Upper lobe of right lung (tissue), 1 donor: ENCODE measurements around the gene RNH1. TPM values are rescaled to one million over a fixed set of nuclear protein-coding genes. Genes with fewer than 3 reads are reported as not detected.

Experiments used
- ATAC-seq: fragments of 200-7000 bp; cut with Tn5 transposase; one replicate; pipeline ENCODE4 v1.9.1; 2020; ENCODE audit warnings: mild to moderate bottlenecking, moderate library complexity
- DNase-seq: peaks from one replicate; pipeline ENCODE4 v3.0.0-alpha.2; 2020
- H3K27ac ChIP-seq: fragments of 200-600 bp; one replicate; pipeline ENCODE4 v1.8.0; 2022
- H3K27me3 ChIP-seq: fragments of 200-600 bp; one replicate; pipeline ENCODE4 v1.8.0; 2022; ENCODE audit warnings: mild to moderate bottlenecking
- H3K36me3 ChIP-seq: fragments of 200-600 bp; one replicate; pipeline ENCODE4 v1.8.0; 2022
- H3K4me1 ChIP-seq: fragments of 200-600 bp; one replicate; pipeline ENCODE4 v1.8.0; 2022
- H3K4me3 ChIP-seq: fragments of 200-600 bp; one replicate; pipeline ENCODE4 v1.8.0; 2022; ENCODE audit warnings: mild to moderate bottlenecking
- H3K9me3 ChIP-seq: fragments of 200-600 bp; one replicate; pipeline ENCODE4 v1.8.0; 2022
- intact Hi-C: fragments of 100-400 bp; cut with DNase I; formaldehyde crosslinking; loops from one replicate; pipeline ENCODE4 v1.11.0; 2022
- long read RNA-seq: library from polyadenylated mRNA; unstranded; transcript quantifications from one replicate; pipeline ENCODE4 v2.0.0, GENCODE V29; 2021
- total RNA-seq: library from RNA; stranded (reverse); fragmentation: NEBNext Ultra II Directional; extraction: Animal tissue kit (Norgen Biotek cat#: 25700); gene quantifications from one replicate; pipeline ENCODE4 v1.2.1, GENCODE V29; 2021
- TF ChIP-seq, protein P1 (sequence below): fragments of 200-600 bp; IDR thresholded peaks from one replicate; pipeline ENCODE4 v1.8.0; 2022; ENCODE audit warnings: antibody characterized with exemption
- donor health status: DM: no; HTN: yes; CAD: no; lungs with severe emphysema.

The RNH1 gene
- 245 TPM for total RNA-seq
- long read RNA-seq, transcript RNH1-205 (11 exons, 2,014 nt): minor isoform, 24 of 871 reads
- long read RNA-seq, transcript RNH1-202 (10 exons, 1,791 nt): major isoform, 225 of 871 reads
- long read RNA-seq, transcript RNH1-201 (11 exons, 1,894 nt): minor isoform, 24 of 871 reads
- long read RNA-seq, transcript RNH1-203 (10 exons, 1,722 nt): minor isoform, 152 of 871 reads
- long read RNA-seq, partial matches to known transcripts: 197 of 871 reads
- long read RNA-seq, other reads (novel, unspliced or antisense): 206 of 871 reads

DNA sequence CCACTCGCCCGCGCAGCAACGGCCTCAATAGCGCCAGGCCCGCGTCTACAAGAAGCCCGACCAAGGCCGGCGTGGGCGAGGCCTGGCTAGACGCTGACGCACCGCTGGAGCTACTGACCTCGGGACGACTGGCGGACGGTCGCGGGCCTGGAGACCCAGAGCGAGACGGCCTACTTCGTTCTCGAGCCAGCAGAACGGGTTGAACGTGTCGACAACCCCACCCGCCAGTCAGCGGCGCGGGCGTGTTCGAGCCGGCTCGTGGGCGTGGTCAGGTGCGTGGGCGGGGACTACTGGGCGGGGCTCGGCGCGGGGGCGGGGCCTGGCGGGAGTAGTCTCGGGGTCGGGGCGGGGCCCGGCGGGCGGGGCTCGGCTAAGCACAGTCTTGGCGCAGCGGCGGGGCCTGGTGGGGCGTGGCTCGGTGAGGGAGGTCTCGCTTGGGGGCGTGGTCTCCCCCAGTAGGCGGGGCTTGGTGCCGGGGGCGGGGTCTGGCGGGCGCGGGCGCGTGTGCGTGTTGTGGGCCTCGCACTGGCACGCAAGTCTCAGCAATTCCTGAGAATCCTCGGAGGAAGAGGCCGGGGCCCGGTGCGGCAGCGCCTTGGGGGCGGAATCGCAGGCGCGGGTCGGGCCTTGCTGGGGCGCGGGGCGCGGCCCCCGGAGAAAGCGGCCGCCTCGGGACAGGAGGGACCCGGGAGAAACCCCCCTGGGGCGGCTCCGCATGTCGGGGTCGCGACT, at the start of gene RNH1:
Gene RNH1, minus strand, starts transcription at position 248 of the 732 bp plus-strand sequence. CDS start 5,080 bp downstream, outside the sequence.
- no peaks in the 10 kb centered on the region for H3K9me3 ChIP-seq
- H3K4me3 ChIP-seq: peak within 1 kb of the TSS; percentile 88
- TF ChIP-seq, protein P1, sequence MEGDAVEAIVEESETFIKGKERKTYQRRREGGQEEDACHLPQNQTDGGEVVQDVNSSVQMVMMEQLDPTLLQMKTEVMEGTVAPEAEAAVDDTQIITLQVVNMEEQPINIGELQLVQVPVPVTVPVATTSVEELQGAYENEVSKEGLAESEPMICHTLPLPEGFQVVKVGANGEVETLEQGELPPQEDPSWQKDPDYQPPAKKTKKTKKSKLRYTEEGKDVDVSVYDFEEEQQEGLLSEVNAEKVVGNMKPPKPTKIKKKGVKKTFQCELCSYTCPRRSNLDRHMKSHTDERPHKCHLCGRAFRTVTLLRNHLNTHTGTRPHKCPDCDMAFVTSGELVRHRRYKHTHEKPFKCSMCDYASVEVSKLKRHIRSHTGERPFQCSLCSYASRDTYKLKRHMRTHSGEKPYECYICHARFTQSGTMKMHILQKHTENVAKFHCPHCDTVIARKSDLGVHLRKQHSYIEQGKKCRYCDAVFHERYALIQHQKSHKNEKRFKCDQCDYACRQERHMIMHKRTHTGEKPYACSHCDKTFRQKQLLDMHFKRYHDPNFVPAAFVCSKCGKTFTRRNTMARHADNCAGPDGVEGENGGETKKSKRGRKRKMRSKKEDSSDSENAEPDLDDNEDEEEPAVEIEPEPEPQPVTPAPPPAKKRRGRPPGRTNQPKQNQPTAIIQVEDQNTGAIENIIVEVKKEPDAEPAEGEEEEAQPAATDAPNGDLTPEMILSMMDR: no peak
- intact Hi-C loops: no loop called here
- DNase-seq (peak; percentile 100), ATAC-seq (peak; percentile 91)
- peaks cover 43% of the 10 kb centered on the region for H3K4me1 ChIP-seq
- H3K36me3 ChIP-seq: peaks cover 18% of the 10 kb centered on the region
- no peaks in the 10 kb centered on the region for H3K27me3 ChIP-seq
- H3K27ac ChIP-seq: peak within 1 kb of the TSS; percentile 100

DNA sequence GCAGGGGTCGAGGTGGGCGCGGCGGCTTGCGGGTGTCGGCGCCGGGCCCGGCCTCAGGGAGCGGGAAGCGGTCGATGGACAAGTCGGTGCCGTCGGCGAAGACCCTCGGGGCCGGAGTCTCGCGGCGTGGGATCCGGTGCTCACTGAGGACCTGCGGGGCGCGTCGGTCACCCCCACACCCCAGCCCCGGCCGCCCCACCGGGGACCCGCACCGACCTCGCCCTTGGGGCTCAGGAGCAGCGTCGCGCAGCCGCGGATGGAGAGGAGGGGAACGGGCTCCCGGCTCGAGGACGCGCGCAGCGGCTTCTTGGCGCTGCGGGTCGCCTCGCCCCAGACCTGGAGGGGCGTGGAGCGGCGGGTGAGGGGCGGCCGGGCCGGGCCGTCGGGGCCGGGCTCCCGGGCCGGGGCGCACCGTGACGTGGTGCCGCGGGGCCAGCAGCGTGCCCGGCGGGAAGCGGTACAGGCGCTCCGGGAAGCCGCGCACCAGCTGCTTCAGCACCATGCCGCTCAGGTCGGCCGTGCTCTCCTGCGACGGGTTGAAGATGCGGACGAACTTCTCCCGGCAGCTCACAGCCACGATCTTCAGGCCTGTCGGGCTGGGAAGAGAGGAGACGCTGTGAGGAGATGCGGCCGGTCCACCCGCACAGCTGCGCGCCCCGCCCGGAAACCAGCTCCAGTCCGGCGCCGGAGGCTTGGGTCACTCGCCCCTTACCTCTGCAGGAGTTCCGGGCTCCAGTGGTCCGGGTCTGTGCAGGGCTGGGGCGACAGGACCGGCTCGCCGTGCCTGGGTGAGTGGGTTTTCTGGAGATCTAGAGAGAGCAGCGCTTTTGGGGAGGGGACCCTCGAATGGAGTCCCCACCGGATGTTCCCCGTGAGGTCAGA, 49.0 kb upstream of the RNH1 start:
- H3K27ac ChIP-seq: peak overlapping the region; percentile 17
- H3K4me1 ChIP-seq: peaks cover 20% of the 10 kb centered on the region
- H3K27me3 ChIP-seq: peaks cover 25% of the 10 kb centered on the region
- H3K4me3 ChIP-seq: peak overlapping the region; percentile 52
- H3K9me3 ChIP-seq: no peaks in the 10 kb centered on the region
- intact Hi-C loops: loop anchor here (10.0 kb wide), 1 partner anchor 169 kb away; no protein-coding TSS in a partner anchor
- TF ChIP-seq, protein P1: no peak
- no peak for DNase-seq
- H3K36me3 ChIP-seq: no peaks in the 10 kb centered on the region
- ATAC-seq: no peak

DNA sequence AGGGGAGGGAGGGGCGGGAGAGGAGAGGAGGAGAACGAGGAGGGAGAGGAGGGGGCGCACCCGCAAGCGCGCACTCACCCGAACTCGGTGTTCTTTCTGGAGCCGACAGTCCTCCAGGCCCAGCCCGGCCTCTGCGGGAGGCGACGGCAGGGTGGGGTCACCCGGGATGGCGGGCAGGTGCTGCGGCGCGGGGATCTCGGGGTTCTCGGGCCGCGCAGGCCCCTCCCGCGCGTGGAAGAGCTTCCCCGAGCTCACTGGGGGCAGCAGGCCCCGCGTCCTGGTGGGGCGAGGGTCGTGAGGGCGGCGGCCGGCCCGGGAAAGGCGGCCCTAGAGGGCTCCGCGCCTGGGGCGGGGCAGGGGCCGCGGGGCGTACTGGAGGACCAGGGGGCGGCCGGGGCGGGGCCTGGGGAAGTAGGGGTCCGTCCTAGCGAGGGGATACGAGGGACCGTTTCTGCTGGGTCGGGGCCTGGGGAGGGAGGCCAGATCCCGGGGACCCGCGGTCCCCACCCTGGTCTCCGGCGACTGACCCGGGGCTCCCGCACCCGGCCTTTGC, 48.3 kb upstream of the RNH1 start:
- DNase-seq (no peak), ATAC-seq (peak; percentile 43)
- peaks cover 19% of the 10 kb centered on the region for H3K4me1 ChIP-seq
- H3K27ac ChIP-seq: peak overlapping the region; percentile 17
- intact Hi-C loops: loop anchor here (10.0 kb wide), 1 partner anchor 169 kb away; no protein-coding TSS in a partner anchor
- TF ChIP-seq, protein P1: no peak
- H3K36me3 ChIP-seq: no peaks in the 10 kb centered on the region
- peaks cover 25% of the 10 kb centered on the region for H3K27me3 ChIP-seq
- peak overlapping the region; percentile 52 for H3K4me3 ChIP-seq
- no peaks in the 10 kb centered on the region for H3K9me3 ChIP-seq

DNA sequence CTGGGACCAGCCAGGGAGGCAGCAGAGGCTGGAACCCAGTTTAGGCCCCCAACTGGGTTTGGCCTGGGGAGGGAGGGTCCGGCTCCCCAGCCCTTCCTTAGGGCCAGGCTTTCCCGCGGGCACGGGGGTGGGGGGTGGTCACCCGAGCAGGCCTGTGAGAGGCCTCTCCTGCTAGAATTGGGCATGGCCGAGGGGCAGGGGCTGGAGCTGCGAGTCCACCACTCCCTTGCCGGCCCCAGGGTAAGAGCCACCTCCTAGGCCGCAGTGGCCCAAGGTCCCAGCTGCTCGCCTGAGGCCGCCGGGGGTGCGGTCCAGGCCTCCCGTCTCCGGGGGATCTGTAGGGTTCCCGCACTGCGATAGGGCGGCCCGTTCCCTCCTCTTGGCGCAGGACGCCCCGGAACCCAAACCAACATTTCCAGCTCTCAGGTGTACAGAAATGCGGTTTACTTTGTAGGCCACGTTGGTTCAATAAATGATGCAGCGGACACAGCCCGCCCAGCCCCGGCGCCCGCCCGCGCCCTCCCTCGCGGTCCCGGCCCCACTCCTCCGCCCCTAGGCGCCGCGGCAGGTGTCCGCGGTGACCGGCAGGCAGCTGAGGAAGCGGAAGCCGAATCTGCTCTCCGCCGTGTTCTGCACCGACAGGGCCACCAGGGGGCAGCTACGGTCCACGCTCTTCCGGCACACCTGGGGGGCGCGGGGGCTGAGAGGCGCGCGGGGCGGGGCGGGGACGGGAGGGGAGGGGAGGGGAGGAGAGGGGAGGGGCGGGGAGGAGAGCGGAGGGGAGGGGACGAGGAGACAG, 47.6 kb upstream of the RNH1 start:
- Histone ChIP-seq H3K27ac (no peak overlapping the region), H3K36me3 (no peaks in the 10 kb centered on the region), H3K27me3 (peaks cover 25% of the 10 kb centered on the region), H3K4me1 (peaks cover 14% of the 10 kb centered on the region), H3K9me3 (no peaks in the 10 kb centered on the region), H3K4me3 (peak overlapping the region; percentile 52)
- intact Hi-C loops: loop anchor here (10.0 kb wide), 1 partner anchor 170 kb away; no protein-coding TSS in a partner anchor
- DNase-seq: peak; percentile 88
- ATAC-seq: peak; percentile 82
- TF ChIP-seq, protein P1: peak; percentile 56
